Endothelial cell of umbilical vein (primary cell): ENCODE measurements around the gene CASKIN2. TPM values are rescaled to one million over a fixed set of nuclear protein-coding genes. Genes with fewer than 3 reads are reported as not detected.

ENCODE experiments used
- BruUV-seq: library from RNA; stranded (reverse); fragments of 400-500 nt; replicated peaks from 2 replicates; lab custom pipeline; 2021; lab: Mats Ljungman, UMichigan
- CTCF ChIA-PET: fragments of 300-600, 350-600 bp; sonication (Branson Sonifier 250); formaldehyde crosslinking; loops from one replicate; lab custom pipeline; 2021; ENCODE audit warnings: antibody characterized with exemption, inconsistent platforms; lab: Charles Lee
- POLR2A ChIA-PET: fragments of 300-600, 350-600 bp; sonication (Branson Sonifier 250); formaldehyde crosslinking; loops from one replicate; lab custom pipeline; 2021; ENCODE audit warnings: antibody characterized with exemption, inconsistent platforms; lab: Charles Lee
- DNase-seq: peaks from one replicate; pipeline ENCODE4 v3.0.0-alpha.2; 2011; ENCODE audit warnings: low read depth, low spot score
- FAIRE-seq: peaks from 2 replicates; lab custom pipeline; 2011; peaks lifted over from hg19 to GRCh38; lab: Jason Lieb, UNC
- H2AFZ ChIP-seq: 2 replicates; pipeline ENCODE4 v1.6.0; 2012; ENCODE audit warnings: low read depth, low read length, control low read depth, inconsistent platforms
- H3K27ac ChIP-seq: 2 replicates; pipeline ENCODE4 v1.5.1; 2011; ENCODE audit warnings: low read depth, mild to moderate bottlenecking, control low read depth, low read length, moderate library complexity; ENCODE audit not compliant: insufficient read depth
- H3K27me3 ChIP-seq, 2 experiments: 2 replicates each; pipeline versions ENCODE4 v1.6.0 to v1.6.1; 2011; ENCODE audit warnings: low read length in 2 of 2, mixed read lengths in 1 of 2; ENCODE audit not compliant: control insufficient read depth in 2 of 2, insufficient read depth in 2 of 2
- H3K36me3 ChIP-seq, 2 experiments: 2 replicates in 1 of 2; 3 replicates in 1 of 2; pipeline ENCODE4 v1.5.1; 2011; ENCODE audit warnings: low read length in 2 of 2, mild to moderate bottlenecking in 1 of 2, moderate library complexity in 1 of 2; ENCODE audit not compliant: control insufficient read depth in 2 of 2, insufficient read depth in 2 of 2; ENCODE audit errors: extremely low read depth in 1 of 2
- H3K4me1 ChIP-seq: 3 replicates; pipeline ENCODE4 v1.5.1; 2011; ENCODE audit warnings: mild to moderate bottlenecking, low read length; ENCODE audit not compliant: control insufficient read depth, insufficient read depth; ENCODE audit errors: extremely low read depth
- H3K4me2 ChIP-seq: 2 replicates; pipeline ENCODE4 v1.6.1; 2011; ENCODE audit warnings: low read length, control low read depth, mixed read lengths; ENCODE audit not compliant: insufficient read depth
- H3K4me3 ChIP-seq, 3 experiments: fragments of 200-600 bp in 1 of 3; sonication (generic), shearing (Covaris generic) in 1 of 3; replicated peaks in 1 of 3; 2 replicates each; pipeline ENCODE4 v1.5.1; 2011 to 2016; ENCODE audit warnings: control low read depth in 3 of 3, low read length in 3 of 3, mild to moderate bottlenecking in 2 of 3, inconsistent platforms in 1 of 3, low read depth in 1 of 3, moderate library complexity in 1 of 3; ENCODE audit not compliant: insufficient read depth in 1 of 3
- H3K79me2 ChIP-seq: 2 replicates; pipeline ENCODE4 v1.6.0; 2012; ENCODE audit warnings: low read length, inconsistent platforms; ENCODE audit not compliant: control insufficient read depth, insufficient read depth
- H3K9ac ChIP-seq: replicated peaks from 2 replicates; pipeline ENCODE3; 2011; ENCODE audit warnings: low read length, control low read depth; ENCODE audit not compliant: insufficient read depth; ENCODE audit errors: extremely low read depth
- H3K9me1 ChIP-seq: replicated peaks from 3 replicates; pipeline ENCODE4 v1.6.0; 2011; ENCODE audit warnings: mild to moderate bottlenecking, low read length; ENCODE audit not compliant: control insufficient read depth, insufficient read depth; ENCODE audit errors: extremely low read depth
- H3K9me3 ChIP-seq: replicated peaks from 2 replicates; pipeline ENCODE4 v1.5.1; 2012; ENCODE audit warnings: low read length, inconsistent platforms; ENCODE audit not compliant: control insufficient read depth, insufficient read depth
- H4K20me1 ChIP-seq: replicated peaks from 2 replicates; pipeline ENCODE3; 2011; ENCODE audit warnings: mild to moderate bottlenecking, low read length; ENCODE audit not compliant: control insufficient read depth, insufficient read depth; ENCODE audit errors: extremely low read depth
- CTCF ChIP-seq, 2 donors: IDR thresholded peaks; 1 replicate in 1 of 2; 2 replicates in 1 of 2; pipeline ENCODE4 v1.5.1; 2011; ENCODE audit warnings: low read length in 2 of 2, mild to moderate bottlenecking in 2 of 2, moderate library complexity in 2 of 2, control low read depth in 1 of 2, inconsistent platforms in 1 of 2, low read depth in 1 of 2; ENCODE audit not compliant: insufficient read depth in 1 of 2; ENCODE audit errors: extremely low read depth in 1 of 2
- EZH2 ChIP-seq: IDR thresholded peaks from 2 replicates; pipeline ENCODE4 v1.6.1; 2012; ENCODE audit warnings: borderline replicate concordance, low read depth, mild to moderate bottlenecking, moderate library complexity, low read length, inconsistent platforms; ENCODE audit not compliant: severe bottlenecking
- FOS ChIP-seq: IDR thresholded peaks from 2 replicates; pipeline ENCODE4 v1.6.1; 2011; ENCODE audit warnings: mild to moderate bottlenecking, low read length, moderate library complexity, borderline replicate concordance; ENCODE audit not compliant: insufficient read depth
- GATA2 ChIP-seq: IDR thresholded peaks from 2 replicates; pipeline ENCODE4 v1.7.0; 2011; ENCODE audit warnings: low read depth, mild to moderate bottlenecking, moderate library complexity, mixed read lengths, low read length; ENCODE audit not compliant: insufficient read length, insufficient read depth
- MYC ChIP-seq: IDR thresholded peaks from one replicate; pipeline ENCODE4 v1.6.1; 2011; ENCODE audit warnings: mild to moderate bottlenecking, low read depth, low read length
- POLR2A ChIP-seq: IDR thresholded peaks from 2 replicates; pipeline ENCODE4 v1.6.1; 2012; ENCODE audit warnings: low read depth, mild to moderate bottlenecking, control low read depth, low read length
- dilution Hi-C: fragments of 300-500 bp; cut with MboI; formaldehyde crosslinking; loops from one replicate; pipeline ENCODE4 v1.15.0; 2019; ENCODE audit warnings: low sequenced_read_pairs; ENCODE audit not compliant: extremely low pct_ligation_motif_present
- intact Hi-C: fragments of 100-400 bp; cut with micrococcal nuclease; formaldehyde crosslinking; loops from one replicate; pipeline ENCODE4 v1.10.0; 2022
- microRNA-seq: library from miRNA; unstranded; fragments of <30 nt; microRNA quantifications from one replicate; pipeline ENCODE4 v1.2.0, GENCODE V29; 2021; ENCODE audit warnings: borderline number of aligned reads, borderline replicate concordance
- polyA plus RNA-seq, 4 experiments: library from polyadenylated mRNA; depleted of rRNA in 3 of 4; stranded (reverse) in 3 of 4; unstranded in 1 of 4; fragments of >200 nt; gene quantifications; 2 replicates each; pipeline versions ENCODE4 v1.2.1 to v1.2.3, GENCODE V29; 2011 to 2012; ENCODE audit warnings: missing spikeins in 1 of 4
- total RNA-seq: library from RNA; stranded (reverse); gene quantifications from 2 replicates; pipeline ENCODE4 v1.2.3, GENCODE V29; 2021

The CASKIN2 gene
- total and polyA plus RNA-seq, 2 donors (not counting 3 experiments of a cell fraction or from before 2014, with no cell fraction given), result 13.0 to 37.6 TPM

GRCh38 chr17:75450270-75450669 lies 65.1 kb downstream of the CASKIN2 start:
- no peak for TF ChIP-seq FOS
- TF ChIP-seq CTCF (IDR thresholded peaks at IDR 0.05; ENCODE audit: extremely low read depth in 1 of 2, insufficient read depth in 1 of 2, low read depth in 1 of 2, low read length in 2 of 2), result no peak
- TF ChIP-seq MYC, result no peak
- no peak for TF ChIP-seq EZH2
- no peak for TF ChIP-seq GATA2
- TF ChIP-seq POLR2A, result no peak
- Histone ChIP-seq H3K4me1 (no peaks in the 10 kb centered on the region), H3K4me3 (no peak overlapping the region), H3K27me3 (no peaks in the 10 kb centered on the region), H3K9me1 (no peaks in the 10 kb centered on the region), H3K9me3 (no peaks in the 10 kb centered on the region), H3K79me2 (no peaks in the 10 kb centered on the region), H3K36me3 (no peaks in the 10 kb centered on the region), H3K9ac (no peak overlapping the region), H4K20me1 (no peaks in the 10 kb centered on the region), H3K4me2 (no peak overlapping the region), H3K27ac (no peak overlapping the region), H2AFZ (no peak overlapping the region)
- ChIA-PET POLR2A (no interaction called here), CTCF (interaction anchor here (0.7 to 1.0 kb wide), 2 partner anchors 12 to 323 kb away, joined by 3 read pairs; no protein-coding TSS in a partner anchor)
- FAIRE-seq (no peak), DNase-seq (no peak)
- no TSS peak for BruUV-seq
- intact Hi-C loops, result no loop called here
- dilution Hi-C loops, result no loop called here

Small RNA genes lying within 50 kb of the gene (microRNA-seq; reads per million reads assigned to microRNA genes)
- gene MIR6785, result not detected

Other genes starting within 250 kb of the CASKIN2 start
- 12.3 and 12.4 TPM in 2 replicates for gene MIF4GD, start 244.3 kb downstream of the CASKIN2 start, total RNA-seq
- gene MIF4GD, start 244.3 kb downstream of the CASKIN2 start, polyA plus RNA-seq, result 35.7 and 37.1 TPM in 2 replicates
- 16.8 and 20.9 TPM in 2 replicates for gene SLC25A19, start 226.1 kb downstream of the CASKIN2 start, total RNA-seq
- 20.0 and 20.6 TPM in 2 replicates for gene SLC25A19, start 226.1 kb downstream of the CASKIN2 start, polyA plus RNA-seq
- gene GRB2, start 109.9 kb downstream of the CASKIN2 start, total RNA-seq, result 93.9 and 94.8 TPM in 2 replicates
- gene GRB2, start 109.9 kb downstream of the CASKIN2 start, polyA plus RNA-seq, result 41.8 and 51.5 TPM in 2 replicates
- 68.4 and 69.2 TPM in 2 replicates for gene TMEM94, start 58.9 kb downstream of the CASKIN2 start, total RNA-seq
- 75.9 and 131 TPM in 2 replicates for gene TMEM94, start 58.9 kb downstream of the CASKIN2 start, polyA plus RNA-seq
- 16.7 and 22.3 TPM in 2 replicates for gene TSEN54, start 991 bp upstream of the CASKIN2 start, total RNA-seq
- gene TSEN54, start 991 bp upstream of the CASKIN2 start, polyA plus RNA-seq, result 26.3 and 28.8 TPM in 2 replicates
- 5.4 and 5.8 TPM in 2 replicates for gene LLGL2, start 10.2 kb upstream of the CASKIN2 start, total RNA-seq
- gene LLGL2, start 10.2 kb upstream of the CASKIN2 start, polyA plus RNA-seq, result 5.3 and 6.1 TPM in 2 replicates
- 27.2 and 87.8 TPM in 2 replicates for gene MYO15B, start 72.3 kb upstream of the CASKIN2 start, total RNA-seq
- 10.2 and 15.7 TPM in 2 replicates for gene MYO15B, start 72.3 kb upstream of the CASKIN2 start, polyA plus RNA-seq
- gene SMIM5, start 117.9 kb upstream of the CASKIN2 start, total RNA-seq, result not detected in 2 replicates
- gene SMIM5, start 117.9 kb upstream of the CASKIN2 start, polyA plus RNA-seq, result not detected in 2 replicates
- gene RECQL5, start 151.6 kb upstream of the CASKIN2 start, total RNA-seq, result 30.7 and 30.9 TPM in 2 replicates
- gene RECQL5, start 151.6 kb upstream of the CASKIN2 start, polyA plus RNA-seq, result 17.3 and 21.3 TPM in 2 replicates
- gene SAP30BP, start 151.8 kb upstream of the CASKIN2 start, total RNA-seq, result 143 and 151 TPM in 2 replicates
- 112 and 116 TPM in 2 replicates for gene SAP30BP, start 151.8 kb upstream of the CASKIN2 start, polyA plus RNA-seq
- gene ITGB4, start 205.9 kb upstream of the CASKIN2 start, total RNA-seq, result 4.1 and 4.2 TPM in 2 replicates
- 6.5 and 6.7 TPM in 2 replicates for gene ITGB4, start 205.9 kb upstream of the CASKIN2 start, polyA plus RNA-seq
- 45.8 and 47.0 TPM in 2 replicates for gene GALK1, start 249.7 kb upstream of the CASKIN2 start, total RNA-seq
- 63.7 and 90.1 TPM in 2 replicates for gene GALK1, start 249.7 kb upstream of the CASKIN2 start, polyA plus RNA-seq